ENCODE measurements around the gene ADGRL1. TPM values are rescaled to one million over a fixed set of nuclear protein-coding genes. Genes with fewer than 3 reads are reported as not detected.

Gene ADGRL1
- total RNA-seq, 1 experiment from 2014 or later = 88.6 TPM

DNA sequence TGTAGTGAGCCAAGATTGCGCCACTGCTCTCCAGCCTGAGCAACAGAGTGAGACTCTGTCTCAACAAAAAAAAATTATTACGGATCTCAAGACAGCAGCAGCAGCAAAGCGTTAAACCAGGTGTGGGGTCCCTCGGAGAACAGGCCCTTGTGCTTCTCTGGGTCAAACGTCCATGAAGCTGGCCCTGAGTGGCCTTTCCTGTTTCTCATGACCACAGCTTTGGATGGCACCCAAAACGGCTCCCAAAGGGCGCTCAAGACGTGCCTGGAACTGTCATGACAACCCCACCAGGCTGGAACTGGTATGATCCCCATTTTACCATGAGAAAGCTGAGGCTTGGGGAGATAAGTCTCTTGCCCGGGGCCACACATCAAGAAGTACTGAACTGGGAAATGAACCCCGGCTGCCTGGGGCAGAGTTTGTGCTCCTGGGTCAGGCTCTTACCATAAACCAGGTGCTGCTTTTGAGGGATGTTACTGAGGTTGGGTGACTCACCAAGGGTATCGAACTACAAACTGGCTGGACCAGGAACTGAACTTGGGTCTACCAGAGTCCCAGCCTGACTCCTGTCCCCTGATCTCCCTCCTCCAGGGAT, 103.8 kb downstream of the ADGRL1 start:
- no peaks in the 10 kb centered on the region for H3K79me2 ChIP-seq (ENCODE audit: insufficient read depth, low read length)
- H3K4me2 ChIP-seq (ENCODE audit: low read length) = no peak overlapping the region
- no peak overlapping the region for H2AFZ ChIP-seq (ENCODE audit: low read depth, low read length, poor library complexity, severe bottlenecking)
- ChIA-PET CTCF (no interaction called here), POLR2A (no interaction called here), RAD21 (ENCODE audit: low non-redundant PET in 1 of 2, low total read pairs in 2 of 2, uncharacterized antibody in 2 of 2, unreplicated experiment in 2 of 2) (no interaction called here)
- intact Hi-C loops (cut with micrococcal nuclease) = no loop called here
- H3K27ac ChIP-seq (ENCODE audit: low read depth, low read length) = no peak overlapping the region
- no peak overlapping the region for H3K4me3 ChIP-seq (replicated peaks in 1 of 2; ENCODE audit: low read depth in 1 of 2, low read length in 2 of 2)
- 0 out of 4 replicates have a peak, but pooled peaks cover 0 to 4% of the 10 kb centered on the region in 2 experiments for H3K4me1 ChIP-seq (ENCODE audit: control insufficient read depth in 1 of 2, insufficient read depth in 2 of 2, low read length in 2 of 2)
- TF ChIP-seq, protein P1, sequence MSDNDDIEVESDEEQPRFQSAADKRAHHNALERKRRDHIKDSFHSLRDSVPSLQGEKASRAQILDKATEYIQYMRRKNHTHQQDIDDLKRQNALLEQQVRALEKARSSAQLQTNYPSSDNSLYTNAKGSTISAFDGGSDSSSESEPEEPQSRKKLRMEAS (IDR thresholded peaks at IDR 0.05) = no peak
- TF ChIP-seq ZNF274 (IDR thresholded peaks at IDR 0.05; ENCODE audit: low read depth, low read length) (no peak), SP1 (IDR thresholded peaks at IDR 0.05; ENCODE audit: low read depth) (no peak), CBX3 (IDR thresholded peaks at IDR 0.05; ENCODE audit: low read depth) (no peak), EZH2phosphoT487 (IDR thresholded peaks at IDR 0.05; ENCODE audit: borderline replicate concordance) (no peak)
- H3K27me3 ChIP-seq (ENCODE audit: insufficient read depth, low read length) = no peaks in the 10 kb centered on the region
- ATAC-seq (no peak), DNase-seq (ENCODE audit: low read depth, low spot score) (no peak)
- H4K20me1 ChIP-seq (ENCODE audit: insufficient read depth) = no peaks in the 10 kb centered on the region
- no TSS peak for BruUV-seq (replicated peaks)
- H3K9me3 ChIP-seq (ENCODE audit: control insufficient read depth in 1 of 2, insufficient read depth in 1 of 2, low read depth in 1 of 2, low read length in 2 of 2) = no peaks in the 10 kb centered on the region
- no peak overlapping the region for H3K9ac ChIP-seq (ENCODE audit: low read length)
- no peaks in the 10 kb centered on the region for H3K9me2 ChIP-seq (ENCODE audit: insufficient read depth)
- peaks cover 8 to 13% of the 10 kb centered on the region in 2 experiments for H3K36me3 ChIP-seq (ENCODE audit: control insufficient read depth in 1 of 2, insufficient read depth in 2 of 2, low read length in 2 of 2)

DNA sequence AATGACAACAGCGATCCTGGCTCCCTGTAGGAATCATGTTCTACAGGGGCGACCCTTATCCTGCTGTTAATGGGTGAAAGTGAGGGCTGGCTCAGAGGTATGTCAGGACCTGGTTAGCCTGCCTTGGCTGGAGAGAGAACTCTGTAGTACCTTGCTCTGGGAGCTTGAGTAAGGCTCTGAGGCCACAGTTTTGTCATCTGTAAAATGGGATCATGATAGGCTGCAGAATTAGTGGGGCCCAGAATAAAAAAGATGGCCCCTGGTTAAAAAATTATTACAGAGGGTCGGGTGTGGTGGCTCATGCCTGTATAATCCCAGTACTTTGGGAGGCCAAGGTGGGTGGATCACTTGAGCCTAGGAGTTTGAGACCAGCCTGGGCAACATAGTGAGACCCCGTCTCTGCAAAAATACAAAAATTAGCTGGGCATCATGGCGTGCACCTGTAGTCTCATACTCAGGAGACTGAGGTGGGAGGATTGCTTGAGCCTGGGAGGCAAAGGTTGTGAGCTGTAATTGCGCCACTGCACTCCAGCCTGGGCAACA, 104.9 kb downstream of the ADGRL1 start:
- CTCF ChIA-PET = no interaction called here
- ATAC-seq (no peak), DNase-seq (ENCODE audit: low read depth, low spot score) (no peak)
- RAD21 ChIA-PET (ENCODE audit: low non-redundant PET in 1 of 2, low total read pairs in 2 of 2, uncharacterized antibody in 2 of 2, unreplicated experiment in 2 of 2) = no interaction called here
- Histone ChIP-seq H3K4me3 (replicated peaks in 1 of 2; ENCODE audit: low read depth in 1 of 2, low read length in 2 of 2) (no peak overlapping the region), H3K27me3 (ENCODE audit: insufficient read depth, low read length) (no peaks in the 10 kb centered on the region), H3K36me3 (ENCODE audit: control insufficient read depth in 1 of 2, insufficient read depth in 2 of 2, low read length in 2 of 2) (peaks cover 8 to 18% of the 10 kb centered on the region in 2 experiments), H3K9ac (ENCODE audit: low read length) (no peak overlapping the region), H3K4me2 (ENCODE audit: low read length) (no peak overlapping the region), H3K9me3 (ENCODE audit: control insufficient read depth in 1 of 2, insufficient read depth in 1 of 2, low read depth in 1 of 2, low read length in 2 of 2) (no peaks in the 10 kb centered on the region), H3K27ac (ENCODE audit: low read depth, low read length) (no peak overlapping the region), H3K79me2 (ENCODE audit: insufficient read depth, low read length) (no peaks in the 10 kb centered on the region), H2AFZ (ENCODE audit: low read depth, low read length, poor library complexity, severe bottlenecking) (no peak overlapping the region), H3K4me1 (ENCODE audit: control insufficient read depth in 1 of 2, insufficient read depth in 2 of 2, low read length in 2 of 2) (0 out of 4 replicates have a peak, but pooled peaks cover 0 to 4% of the 10 kb centered on the region in 2 experiments), H3K9me2 (ENCODE audit: insufficient read depth) (no peaks in the 10 kb centered on the region), H4K20me1 (ENCODE audit: insufficient read depth) (no peaks in the 10 kb centered on the region)
- intact Hi-C loops (cut with micrococcal nuclease) = no loop called here
- BruUV-seq (replicated peaks) = no TSS peak
- POLR2A ChIA-PET = no interaction called here
- TF ChIP-seq FOSL1 (IDR thresholded peaks at IDR 0.05; ENCODE audit: low read depth) = no peak
- no peak for TF ChIP-seq JUND (IDR thresholded peaks at IDR 0.05)
- TF ChIP-seq YY1 (IDR thresholded peaks at IDR 0.05; ENCODE audit: extremely low read depth, insufficient replicate concordance, low read depth, low read length) = no peak
- TF ChIP-seq EZH2 (IDR thresholded peaks at IDR 0.05) = no peak
- no peak for TF ChIP-seq POLR2AphosphoS5 (IDR thresholded peaks at IDR 0.05; ENCODE audit: low read depth, low read length)
- TF ChIP-seq, protein P1 (IDR thresholded peaks at IDR 0.05) = no peak
- TF ChIP-seq, protein P2, sequence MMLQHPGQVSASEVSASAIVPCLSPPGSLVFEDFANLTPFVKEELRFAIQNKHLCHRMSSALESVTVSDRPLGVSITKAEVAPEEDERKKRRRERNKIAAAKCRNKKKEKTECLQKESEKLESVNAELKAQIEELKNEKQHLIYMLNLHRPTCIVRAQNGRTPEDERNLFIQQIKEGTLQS (IDR thresholded peaks at IDR 0.05) = no peak
- TF ChIP-seq SRF (IDR thresholded peaks at IDR 0.05; ENCODE audit: low read depth) = no peak
- TF ChIP-seq SIN3A (IDR thresholded peaks at IDR 0.05; ENCODE audit: low read depth) = no peak
- TF ChIP-seq, protein P3, sequence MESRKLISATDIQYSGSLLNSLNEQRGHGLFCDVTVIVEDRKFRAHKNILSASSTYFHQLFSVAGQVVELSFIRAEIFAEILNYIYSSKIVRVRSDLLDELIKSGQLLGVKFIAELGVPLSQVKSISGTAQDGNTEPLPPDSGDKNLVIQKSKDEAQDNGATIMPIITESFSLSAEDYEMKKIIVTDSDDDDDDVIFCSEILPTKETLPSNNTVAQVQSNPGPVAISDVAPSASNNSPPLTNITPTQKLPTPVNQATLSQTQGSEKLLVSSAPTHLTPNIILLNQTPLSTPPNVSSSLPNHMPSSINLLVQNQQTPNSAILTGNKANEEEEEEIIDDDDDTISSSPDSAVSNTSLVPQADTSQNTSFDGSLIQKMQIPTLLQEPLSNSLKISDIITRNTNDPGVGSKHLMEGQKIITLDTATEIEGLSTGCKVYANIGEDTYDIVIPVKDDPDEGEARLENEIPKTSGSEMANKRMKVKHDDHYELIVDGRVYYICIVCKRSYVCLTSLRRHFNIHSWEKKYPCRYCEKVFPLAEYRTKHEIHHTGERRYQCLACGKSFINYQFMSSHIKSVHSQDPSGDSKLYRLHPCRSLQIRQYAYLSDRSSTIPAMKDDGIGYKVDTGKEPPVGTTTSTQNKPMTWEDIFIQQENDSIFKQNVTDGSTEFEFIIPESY (IDR thresholded peaks at IDR 0.05; ENCODE audit: extremely low read depth, insufficient replicate concordance, low read length) = no peak
- TF ChIP-seq EZH2phosphoT487 (IDR thresholded peaks at IDR 0.05; ENCODE audit: borderline replicate concordance) = no peak
- no peak for TF ChIP-seq TCF7L2 (IDR thresholded peaks at IDR 0.05; ENCODE audit: borderline replicate concordance, extremely low read depth, insufficient read depth, insufficient read length)
- TF ChIP-seq POLR2A (IDR thresholded peaks at IDR 0.05; ENCODE audit: borderline replicate concordance, extremely low read depth, insufficient read depth, insufficient read length) = no peak
- TF ChIP-seq ZFX (IDR thresholded peaks at IDR 0.05) = no peak
- TF ChIP-seq CEBPB (IDR thresholded peaks at IDR 0.05; ENCODE audit: low read depth) = no peak
- TF ChIP-seq RAD21 (IDR thresholded peaks at IDR 0.05; ENCODE audit: low read depth) = no peak
